Thymus (tissue), 11 donors: ENCODE results near the gene NATD1. TPM values are rescaled to one million over a fixed set of nuclear protein-coding genes. Genes with fewer than 3 reads are reported as not detected.
A peak's percentile ranks its signal among the peaks of the same experiment; 100 is the strongest.

Source experiments
- DNase-seq, 9 donors: peaks; one replicate each; pipeline ENCODE4 v3.0.0-alpha.2; 2013; ENCODE audit warnings: low spot score in 9 of 9, low read depth in 6 of 9, missing footprints in 1 of 9
- H3K27ac ChIP-seq, 2 donors: one replicate each; pipeline ENCODE4 v1.5.1; 2013; ENCODE audit warnings: control low read depth in 1 of 2, low read depth in 1 of 2, low read length in 1 of 2, mild to moderate bottlenecking in 1 of 2, moderate library complexity in 1 of 2
- H3K27me3 ChIP-seq, 2 donors: one replicate each; pipeline ENCODE4 v1.5.1; 2013; ENCODE audit warnings: low read length in 1 of 2; ENCODE audit not compliant: control insufficient read depth in 2 of 2, insufficient read depth in 1 of 2
- H3K36me3 ChIP-seq, 2 donors: one replicate each; pipeline ENCODE4 v1.5.1; 2013; ENCODE audit warnings: low read length in 1 of 2, mild to moderate bottlenecking in 1 of 2, moderate library complexity in 1 of 2; ENCODE audit not compliant: control insufficient read depth in 2 of 2, insufficient read depth in 2 of 2
- H3K4me1 ChIP-seq, 2 donors: one replicate each; pipeline ENCODE4 v1.5.1; 2013; ENCODE audit warnings: low read length in 2 of 2; ENCODE audit not compliant: control insufficient read depth in 2 of 2, insufficient read depth in 2 of 2
- H3K4me3 ChIP-seq, 2 donors: one replicate each; pipeline ENCODE4 v1.5.1; 2013; ENCODE audit warnings: low read length in 2 of 2, control low read depth in 1 of 2, mild to moderate bottlenecking in 1 of 2
- H3K9me3 ChIP-seq, 2 donors: one replicate each; pipeline ENCODE4 v1.5.1; 2013; ENCODE audit warnings: low read length in 1 of 2, mild to moderate bottlenecking in 1 of 2; ENCODE audit not compliant: control insufficient read depth in 2 of 2, insufficient read depth in 1 of 2
- WGBS: extraction: QIAGEN DNeasy Blood & Tissue Kit; methylation state at CpG from one replicate; pipeline ENCODE4 v1.1.7; 2013; 5-methylcytosine and 5-hydroxymethylcytosine counted together
- polyA plus RNA-seq: library from polyadenylated mRNA; stranded (reverse); fragments of 200-250 nt; gene quantifications from one replicate; pipeline ENCODE4 v1.2.3, GENCODE V29; 2013
- total RNA-seq: library from RNA; stranded (reverse); fragments of 120-200 nt; gene quantifications from one replicate; pipeline ENCODE4 v1.2.4, GENCODE V29; 2013
- donor health status: healthy.

Gene NATD1
- total and polyA plus RNA-seq, 2 donors = 2.7 to 4.8 TPM

DNA sequence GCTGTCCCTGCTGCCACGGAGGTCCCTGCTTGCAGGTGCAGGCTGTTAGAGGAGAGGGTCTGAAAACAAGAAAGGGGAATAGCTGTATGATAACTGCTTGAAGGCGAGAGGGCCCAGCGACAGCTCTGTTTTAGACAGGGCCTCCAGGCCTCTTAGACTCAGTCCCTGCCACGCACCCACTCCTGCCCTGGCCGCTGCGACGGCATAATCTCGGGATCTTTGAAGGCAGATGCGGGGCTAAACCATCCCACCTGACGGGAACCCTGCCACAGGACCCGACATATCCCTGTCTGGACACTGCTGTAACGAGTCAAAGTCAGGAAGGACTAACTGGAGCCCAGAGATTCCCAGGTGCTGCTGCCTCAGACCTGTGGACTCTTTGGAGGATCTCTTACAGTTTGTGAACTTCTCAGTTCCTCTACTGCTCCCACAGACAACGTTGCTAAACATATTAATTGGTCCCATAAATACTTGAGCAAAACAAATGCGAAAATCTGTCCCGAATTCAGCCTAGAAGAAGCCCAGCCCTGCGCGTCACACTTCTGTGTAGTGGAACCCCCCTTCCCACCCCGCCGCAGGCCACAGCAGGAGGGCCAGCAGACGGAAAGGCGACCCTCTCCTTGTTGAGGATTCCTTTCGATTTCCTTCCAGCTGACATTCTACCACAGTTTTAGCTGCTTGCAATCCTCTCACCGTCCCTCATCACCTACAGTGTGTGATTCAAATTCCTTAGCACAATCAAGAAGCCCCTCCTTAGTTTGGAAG, 38.3 kb downstream of the NATD1 start:
- Histone ChIP-seq H3K27ac (peak overlapping the region; percentile 92 to 98), H3K9me3 (no peaks in the 10 kb centered on the region), H3K4me3 (peak overlapping the region; percentile 83 to 99), H3K4me1 (peaks cover 26 to 39% of the 10 kb centered on the region in 2 donors), H3K36me3 (peaks cover 16 to 19% of the 10 kb centered on the region in 2 donors), H3K27me3 (no peaks in the 10 kb centered on the region)
- WGBS = 4% methylated on average over 23 of the region's 23 CpGs
- DNase-seq = peak in 2 of 9 donors; percentile 6 to 22

DNA sequence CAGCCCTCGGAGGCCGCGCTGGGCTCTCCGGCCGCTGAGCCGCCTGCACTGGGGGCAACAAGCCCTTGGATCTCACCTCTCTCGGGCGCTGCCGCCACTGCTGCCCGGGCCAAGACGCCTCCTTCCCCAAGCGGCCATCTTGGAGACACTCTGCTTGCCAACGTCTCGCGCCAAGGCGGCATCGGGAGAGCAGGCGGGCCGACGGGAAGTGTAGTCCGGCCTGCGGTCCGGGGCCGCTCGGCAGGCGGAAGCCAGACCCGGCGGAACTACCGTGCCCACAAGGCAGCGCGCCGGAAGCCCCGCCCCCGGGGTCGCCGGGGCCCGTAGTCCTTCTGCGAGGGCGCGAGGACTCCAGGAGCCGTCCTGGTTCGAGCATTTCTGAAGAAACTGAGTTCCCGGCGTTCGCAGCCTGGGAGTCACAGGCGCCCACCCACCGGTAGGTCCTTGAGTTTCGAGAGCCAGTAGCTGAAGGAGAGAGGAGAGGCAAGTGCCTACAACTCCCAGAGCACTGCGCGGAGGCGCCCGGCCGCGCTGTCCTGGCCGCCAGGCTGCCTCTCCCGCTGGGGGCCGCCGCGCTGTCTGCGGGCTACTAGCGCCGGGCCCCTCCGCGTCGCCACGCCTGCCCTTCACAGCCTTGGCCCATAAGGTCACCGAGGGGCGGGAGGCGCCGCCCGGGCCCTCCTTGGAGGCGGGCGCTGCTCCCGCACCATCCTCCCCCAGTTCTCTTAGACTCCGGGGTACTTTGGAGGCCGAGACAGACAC, 39.0 kb downstream of the NATD1 start, which contains the start of gene TMEM11:
TSS of gene TMEM11 (minus strand) at position 147 of the 762 bp plus-strand sequence. CDS start at position 138, 9 bp downstream.
- H3K4me3 ChIP-seq = peak within 1 kb of the TSS; percentile 83 to 99
- no peaks in the 10 kb centered on the region for H3K9me3 ChIP-seq
- peak; percentile 82 to 96 (median 88) for DNase-seq
- peak within 1 kb of the TSS; percentile 92 to 98 for H3K27ac ChIP-seq
- peaks cover 26 to 39% of the 10 kb centered on the region in 2 donors for H3K4me1 ChIP-seq
- H3K27me3 ChIP-seq = no peaks in the 10 kb centered on the region
- under 1% methylated on average over 76 of the region's 76 CpGs for WGBS
- peaks cover 18 to 24% of the 10 kb centered on the region in 2 donors for H3K36me3 ChIP-seq

DNA sequence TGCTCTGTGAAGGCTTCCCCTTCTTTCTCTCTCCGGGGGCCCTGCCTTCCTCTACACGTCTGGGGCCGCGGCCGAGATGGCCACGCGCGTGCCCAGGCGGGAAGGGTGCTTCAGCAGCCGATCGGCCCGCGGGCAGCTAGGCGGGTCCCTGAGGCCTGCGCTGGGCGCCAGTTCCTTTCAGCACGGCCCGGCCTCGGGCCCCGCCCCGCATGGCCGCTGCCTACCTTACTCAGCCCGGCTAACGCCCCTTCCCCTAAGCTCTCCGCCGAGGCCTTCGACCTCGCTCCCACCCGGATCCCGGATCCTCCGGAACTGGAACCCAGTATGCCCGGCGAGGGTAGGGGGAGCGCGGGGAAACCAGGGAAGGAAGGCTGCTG, 39.6 kb downstream of the NATD1 start:
- H3K9me3 ChIP-seq = no peaks in the 10 kb centered on the region
- peaks cover 24 to 28% of the 10 kb centered on the region in 2 donors for H3K36me3 ChIP-seq
- H3K27ac ChIP-seq = peak overlapping the region; percentile 85 to 88
- H3K4me1 ChIP-seq = peaks cover 26 to 39% of the 10 kb centered on the region in 2 donors
- H3K4me3 ChIP-seq = peak overlapping the region; percentile 83 to 99
- peak in 3 of 9 donors; percentile 13 to 30 (median 25) for DNase-seq
- under 1% methylated on average over 35 of the region's 35 CpGs for WGBS
- no peaks in the 10 kb centered on the region for H3K27me3 ChIP-seq

DNA sequence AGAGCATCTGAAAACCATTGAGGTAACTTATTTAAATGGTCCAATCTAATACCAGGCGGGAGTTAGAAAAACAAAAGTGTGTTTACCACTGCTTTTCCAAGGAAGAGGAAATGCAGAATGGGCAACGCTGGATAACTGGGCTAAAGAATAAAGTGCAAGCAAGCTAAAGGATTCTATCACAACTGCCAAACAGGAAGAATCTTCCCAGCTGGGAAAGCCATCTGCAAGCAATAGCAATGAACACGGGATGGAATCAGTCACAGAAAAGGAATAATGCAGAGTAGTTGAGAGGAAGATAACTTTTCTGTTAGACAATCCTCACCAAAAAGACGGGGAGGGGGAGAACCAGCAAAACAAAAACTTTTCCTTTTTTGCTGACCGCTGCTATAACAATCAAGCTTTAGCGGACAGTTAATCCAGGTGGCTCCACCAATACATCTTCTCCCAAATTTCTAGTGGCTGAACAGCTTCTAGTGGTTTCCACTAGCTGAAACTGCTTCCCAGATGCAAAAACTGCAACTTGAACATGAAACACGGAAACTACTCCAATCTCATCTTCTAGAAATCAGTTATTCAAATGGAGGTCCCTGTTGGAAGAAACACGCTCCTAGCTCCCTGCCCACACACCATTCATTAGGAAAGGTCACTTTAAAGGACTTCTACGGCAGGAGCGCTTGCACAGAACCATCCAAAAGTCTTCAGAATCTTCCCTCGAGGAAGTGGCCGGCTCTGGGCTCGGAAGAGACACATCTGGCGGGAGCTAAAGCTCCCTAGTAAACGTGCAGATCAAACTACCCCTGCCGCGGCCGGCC, 40.2 kb downstream of the NATD1 start:
- Histone ChIP-seq H3K27me3 (no peaks in the 10 kb centered on the region), H3K27ac (peak overlapping the region in 1 of 2 donors; percentile 88), H3K4me3 (peak overlapping the region; percentile 83 to 99), H3K4me1 (peaks cover 26 to 39% of the 10 kb centered on the region in 2 donors), H3K36me3 (peaks cover 29 to 32% of the 10 kb centered on the region in 2 donors), H3K9me3 (no peaks in the 10 kb centered on the region)
- DNase-seq = peak in 3 of 9 donors; percentile 11 to 47 (median 16)
- 14% methylated on average over 18 of the region's 18 CpGs for WGBS

DNA sequence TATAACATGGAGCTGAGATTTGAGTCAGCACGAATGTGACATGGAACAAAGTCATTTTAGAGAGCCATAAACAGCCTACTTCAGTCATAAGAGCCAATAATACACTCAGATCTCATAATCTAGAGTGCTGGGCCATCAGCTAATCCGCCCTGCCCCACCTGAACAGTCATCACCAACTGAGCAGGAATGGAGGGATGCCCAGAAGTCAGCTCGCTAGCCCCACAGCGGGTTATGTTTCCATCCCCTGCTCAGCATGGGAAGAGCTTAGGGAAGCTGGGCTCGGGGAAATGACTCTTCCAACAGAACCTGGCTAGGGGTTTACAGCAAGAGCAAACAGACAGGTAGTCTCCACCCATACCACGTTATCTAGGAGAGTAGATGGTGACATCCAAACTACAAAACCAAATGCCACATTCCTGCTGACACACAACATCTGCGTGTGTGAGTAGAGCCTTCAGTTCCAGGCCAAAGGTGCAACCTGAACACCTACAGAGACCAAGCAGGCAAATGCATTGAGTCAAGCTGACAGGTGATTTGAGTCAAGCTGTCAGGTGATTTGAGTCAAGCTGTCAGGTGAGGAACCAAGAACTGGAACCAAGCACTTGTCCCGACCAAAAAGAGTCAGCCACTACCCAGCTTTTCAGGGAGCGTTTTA, 41.3 kb downstream of the NATD1 start:
- DNase-seq = no peak
- Histone ChIP-seq H3K27ac (no peak overlapping the region), H3K4me3 (no peak overlapping the region)

DNA sequence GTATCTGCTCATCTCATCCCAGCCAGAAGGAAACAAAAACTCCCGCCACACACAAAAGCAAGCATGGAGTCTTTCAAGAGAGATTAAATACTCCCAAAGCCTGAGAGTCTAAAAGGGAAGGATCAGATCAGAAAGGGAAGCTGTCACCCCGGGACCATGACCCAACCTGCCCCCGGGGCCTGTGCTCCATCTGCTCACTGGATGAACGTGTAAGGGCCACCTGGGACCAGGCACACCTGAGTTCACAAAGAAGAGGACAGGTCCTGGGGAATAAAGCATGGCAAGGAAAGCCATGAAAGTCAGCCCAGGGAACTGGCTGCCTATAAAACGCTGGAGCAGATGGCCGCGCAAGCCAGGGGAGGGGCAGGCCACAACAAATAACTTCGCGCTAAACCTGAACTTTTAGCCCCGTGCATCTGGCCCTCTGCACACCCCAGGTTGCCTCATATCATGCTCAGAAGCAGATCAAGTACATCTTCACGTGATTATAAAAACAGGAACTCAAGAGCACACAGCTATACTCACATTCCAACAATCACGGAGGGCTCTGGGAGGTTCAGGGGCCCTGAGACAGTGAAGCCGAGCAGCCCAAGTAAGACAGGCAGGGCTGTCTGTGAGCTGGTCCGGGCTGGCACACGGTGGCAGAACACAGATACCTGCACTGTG, 42.7 kb downstream of the NATD1 start:
- 70% methylated on average over 15 of the region's 15 CpGs for WGBS
- H3K4me1 ChIP-seq = peaks cover 26 to 35% of the 10 kb centered on the region in 2 donors
- no peak overlapping the region for H3K4me3 ChIP-seq
- H3K9me3 ChIP-seq = no peaks in the 10 kb centered on the region
- no peak for DNase-seq
- H3K27me3 ChIP-seq = no peaks in the 10 kb centered on the region
- H3K27ac ChIP-seq = peak overlapping the region in 1 of 2 donors; percentile 25
- H3K36me3 ChIP-seq = peaks cover 30 to 36% of the 10 kb centered on the region in 2 donors

More for the DNA sequence above, 41.3 kb downstream of the NATD1 start:
- Histone ChIP-seq H3K36me3 (peaks cover 28 to 32% of the 10 kb centered on the region in 2 donors), H3K4me1 (peaks cover 26 to 39% of the 10 kb centered on the region in 2 donors), H3K27me3 (no peaks in the 10 kb centered on the region), H3K9me3 (no peaks in the 10 kb centered on the region)
- 95% methylated on average over 9 of the region's 9 CpGs for WGBS

DNA sequence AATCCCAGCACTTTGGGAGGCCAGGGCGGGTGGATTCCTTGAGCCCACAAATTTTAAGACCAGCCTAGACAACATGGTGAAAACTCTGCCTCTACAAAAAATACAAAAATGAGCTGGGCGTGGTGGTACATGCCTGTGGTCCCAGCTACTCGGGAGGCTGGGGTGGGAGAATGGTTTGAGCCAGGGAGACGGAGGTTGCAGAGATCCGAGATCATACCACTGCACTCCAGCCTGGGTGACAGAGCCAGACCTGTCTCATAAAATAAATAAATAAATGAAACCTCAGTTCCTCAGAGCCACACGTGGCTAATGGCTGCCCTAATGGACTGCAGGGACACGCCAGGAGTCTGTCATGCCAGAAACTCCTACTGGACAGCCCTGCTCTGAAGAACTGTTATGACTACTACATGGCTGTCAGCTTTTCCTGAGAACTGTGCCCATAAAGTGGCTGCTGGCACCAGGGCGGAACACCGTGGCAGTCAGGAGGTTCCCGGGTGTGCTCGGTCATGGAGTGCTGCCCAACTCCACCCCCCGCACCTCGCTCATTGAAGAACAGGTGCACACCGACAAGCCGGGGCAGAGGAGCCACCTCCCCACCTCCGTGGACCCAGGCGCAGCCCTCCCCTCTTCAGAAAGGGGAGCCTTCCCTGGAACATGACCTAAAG, 43.6 kb downstream of the NATD1 start:
- Histone ChIP-seq H3K9me3 (no peaks in the 10 kb centered on the region), H3K4me1 (peaks cover 24 to 27% of the 10 kb centered on the region in 2 donors), H3K36me3 (peaks cover 30 to 40% of the 10 kb centered on the region in 2 donors), H3K27me3 (no peaks in the 10 kb centered on the region), H3K27ac (peak overlapping the region in 1 of 2 donors; percentile 25), H3K4me3 (no peak overlapping the region)
- DNase-seq = no peak
- 97% methylated on average over 17 of the region's 17 CpGs for WGBS
